ENCODE data around the gene TLCD3A.
A peak's percentile ranks its signal among the peaks of the same experiment; 100 is the strongest.

The TLCD3A gene

GRCh38 chr17:705011-705410, 27.4 kb upstream of the TLCD3A start:
- DNase-seq (ENCODE audit: low read depth, low spot score): no peak
- H3K27ac ChIP-seq: no peak overlapping the region

- no peak for DNase-seq (ENCODE audit: low read depth, low spot score)
Measured at GRCh38 chr17:705863-706262, 26.5 kb upstream of the TLCD3A start.

GRCh38 chr17:708132-708531, 24.3 kb upstream of the TLCD3A start:
- H3K27ac ChIP-seq: no peak overlapping the region
- no peak for DNase-seq (ENCODE audit: low read depth, low spot score)

More at GRCh38 chr17:705863-706262, 26.5 kb upstream of the TLCD3A start:
- H3K27ac ChIP-seq: no peak overlapping the region

DNA sequence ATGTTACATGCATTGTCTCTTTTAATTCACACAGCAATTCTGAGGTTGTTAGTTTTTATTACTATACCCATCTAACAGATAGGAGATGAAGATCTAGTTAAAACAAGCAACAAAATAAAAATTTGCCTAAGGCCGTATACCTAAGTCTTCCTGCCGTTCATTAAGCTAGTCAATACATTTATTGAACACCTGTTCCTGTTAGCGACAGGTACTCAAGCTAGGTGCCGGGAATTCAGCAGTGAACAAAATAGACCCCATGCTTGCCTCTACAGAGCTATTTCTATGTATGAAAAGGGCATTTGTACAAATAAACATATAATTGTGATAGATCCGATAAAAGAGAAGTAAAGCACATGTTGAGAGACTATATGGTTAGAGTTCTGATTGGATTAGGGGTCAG, 14.3 kb upstream of the TLCD3A start:
- no peak overlapping the region for H3K27ac ChIP-seq
- no peak for DNase-seq (ENCODE audit: low read depth, low spot score)

GRCh38 chr17:720706-721539, 11.5 kb upstream of the TLCD3A start:
- DNase-seq (ENCODE audit: low read depth, low spot score): no peak
- H3K27ac ChIP-seq: peak overlapping the region; percentile 43

DNA sequence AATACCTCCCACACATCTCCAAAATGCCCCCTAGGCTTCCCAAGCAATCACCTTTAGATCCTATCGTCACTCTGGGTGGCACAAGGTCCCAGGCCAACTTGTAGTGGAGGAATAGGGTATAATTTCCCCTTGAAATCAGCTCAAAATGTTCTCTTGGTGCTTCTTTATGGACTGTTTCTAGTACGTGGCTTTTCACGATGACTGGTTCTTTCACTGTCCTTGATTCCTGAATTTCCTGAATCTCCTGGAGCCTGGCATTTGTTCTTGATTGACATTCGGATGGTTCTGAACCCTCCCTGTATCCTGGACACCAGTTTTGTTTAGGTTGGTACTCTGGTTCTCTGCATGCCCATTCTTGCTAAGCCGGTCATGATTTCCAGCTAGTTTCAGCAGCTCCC, 10.9 kb upstream of the TLCD3A start:
- peak; percentile 70 for DNase-seq (ENCODE audit: low read depth, low spot score)
- H3K27ac ChIP-seq: peak overlapping the region; percentile 43

GRCh38 chr17:725084-725483, 7.3 kb upstream of the TLCD3A start:
- no peak overlapping the region for H3K27ac ChIP-seq
- no peak for DNase-seq (ENCODE audit: low read depth, low spot score)

DNA sequence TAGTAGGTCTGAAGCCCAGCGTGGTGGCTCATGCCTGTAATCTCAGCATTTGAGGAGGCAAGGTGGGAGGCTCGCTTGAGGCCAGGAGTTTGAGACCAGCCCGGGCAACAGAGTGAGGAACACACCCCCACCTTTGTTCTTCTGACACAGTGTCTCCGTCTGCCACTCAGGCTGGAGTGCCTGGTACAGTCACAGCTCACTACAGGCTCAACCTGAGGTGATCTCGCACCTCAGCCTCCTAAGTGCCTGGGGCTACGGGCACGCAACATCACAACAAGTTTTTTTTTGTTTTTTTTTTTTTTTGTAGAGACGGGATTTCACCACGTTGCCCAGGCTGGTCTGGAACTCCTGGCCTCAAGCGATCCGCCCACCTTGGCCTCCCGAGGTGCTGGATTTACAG, 6.7 kb upstream of the TLCD3A start:
- DNase-seq (ENCODE audit: low read depth, low spot score): no peak
- peak overlapping the region; percentile 22 for H3K27ac ChIP-seq

DNA sequence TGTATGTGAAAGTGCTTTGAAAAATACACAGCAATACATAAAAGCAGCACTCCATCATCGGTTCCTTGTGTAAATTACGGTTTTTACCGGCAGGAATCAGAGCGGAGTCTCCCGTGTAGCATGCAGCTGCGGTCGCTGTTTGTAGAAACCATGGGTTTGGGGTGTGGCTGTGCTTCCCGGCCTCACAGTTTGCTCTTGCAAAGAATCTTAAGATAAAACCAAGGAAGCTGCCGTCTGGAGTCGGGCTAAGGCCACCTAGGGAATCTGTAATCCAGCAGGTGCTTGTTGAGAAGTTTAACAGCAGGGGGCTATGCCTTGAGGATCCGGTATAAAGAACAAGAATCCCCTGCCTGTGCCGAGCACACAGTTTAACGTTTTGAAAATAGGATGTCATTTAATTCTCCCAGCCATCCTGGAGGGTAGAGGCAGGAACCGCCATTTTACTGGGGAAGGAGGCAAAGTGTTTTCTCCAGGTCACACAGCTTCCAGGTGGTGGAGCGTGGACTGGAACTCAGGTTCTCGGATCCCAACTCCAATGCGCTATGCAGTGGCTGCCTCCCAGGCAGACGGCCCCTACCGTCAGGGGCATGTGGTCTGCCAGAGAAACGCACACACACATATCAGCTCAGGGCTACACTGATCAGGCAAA, 6.0 kb upstream of the TLCD3A start:
- no peak for DNase-seq (ENCODE audit: low read depth, low spot score)
- peak overlapping the region; percentile 22 for H3K27ac ChIP-seq

DNA sequence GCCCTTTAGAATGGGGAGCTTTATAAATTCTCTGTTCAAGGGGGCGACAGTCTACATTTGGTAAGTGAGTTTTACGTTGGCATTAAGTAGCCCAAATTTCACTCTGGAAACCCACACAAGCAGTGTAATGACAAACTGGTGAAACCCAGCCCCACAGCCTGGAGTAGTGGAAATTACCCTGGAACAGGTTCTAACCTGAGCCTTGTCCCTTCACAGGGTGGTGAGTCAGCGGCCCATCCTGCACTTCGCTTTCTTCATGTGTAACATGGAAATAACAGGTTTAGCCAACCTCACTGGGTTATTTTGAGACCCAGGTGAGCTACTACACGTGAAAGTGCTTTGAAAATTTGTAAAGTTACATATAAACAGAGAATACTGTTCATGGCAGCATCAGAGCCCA, 3.5 kb upstream of the TLCD3A start:
- H3K27ac ChIP-seq: peak overlapping the region; percentile 98

DNA sequence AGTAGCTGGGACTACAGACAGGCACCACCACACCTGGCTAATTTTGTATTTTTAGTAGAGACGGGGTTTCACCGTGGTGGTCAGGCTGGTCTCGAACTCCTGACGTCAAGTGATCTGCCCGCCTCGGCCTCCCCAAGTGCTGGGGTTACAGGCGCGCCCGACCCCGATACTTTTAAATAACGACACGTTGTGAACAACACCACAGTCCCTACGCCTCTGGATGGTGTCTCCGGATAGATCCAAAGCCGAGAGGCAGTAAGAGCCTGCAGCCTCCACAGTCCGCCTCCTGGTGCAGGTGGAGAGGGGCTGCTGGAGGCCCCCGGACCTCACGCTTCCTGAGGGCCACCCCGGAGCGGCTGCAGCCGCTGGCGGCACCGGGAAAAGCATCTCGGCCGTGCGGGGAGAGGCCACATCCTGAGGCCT, 741 bp upstream of the TLCD3A start:
- DNase-seq (ENCODE audit: low read depth, low spot score): no peak
- H3K27ac ChIP-seq: peak overlapping the region; percentile 98

More for the DNA sequence above, 3.5 kb upstream of the TLCD3A start:
- peak; percentile 97 for DNase-seq (ENCODE audit: low read depth, low spot score)

DNA sequence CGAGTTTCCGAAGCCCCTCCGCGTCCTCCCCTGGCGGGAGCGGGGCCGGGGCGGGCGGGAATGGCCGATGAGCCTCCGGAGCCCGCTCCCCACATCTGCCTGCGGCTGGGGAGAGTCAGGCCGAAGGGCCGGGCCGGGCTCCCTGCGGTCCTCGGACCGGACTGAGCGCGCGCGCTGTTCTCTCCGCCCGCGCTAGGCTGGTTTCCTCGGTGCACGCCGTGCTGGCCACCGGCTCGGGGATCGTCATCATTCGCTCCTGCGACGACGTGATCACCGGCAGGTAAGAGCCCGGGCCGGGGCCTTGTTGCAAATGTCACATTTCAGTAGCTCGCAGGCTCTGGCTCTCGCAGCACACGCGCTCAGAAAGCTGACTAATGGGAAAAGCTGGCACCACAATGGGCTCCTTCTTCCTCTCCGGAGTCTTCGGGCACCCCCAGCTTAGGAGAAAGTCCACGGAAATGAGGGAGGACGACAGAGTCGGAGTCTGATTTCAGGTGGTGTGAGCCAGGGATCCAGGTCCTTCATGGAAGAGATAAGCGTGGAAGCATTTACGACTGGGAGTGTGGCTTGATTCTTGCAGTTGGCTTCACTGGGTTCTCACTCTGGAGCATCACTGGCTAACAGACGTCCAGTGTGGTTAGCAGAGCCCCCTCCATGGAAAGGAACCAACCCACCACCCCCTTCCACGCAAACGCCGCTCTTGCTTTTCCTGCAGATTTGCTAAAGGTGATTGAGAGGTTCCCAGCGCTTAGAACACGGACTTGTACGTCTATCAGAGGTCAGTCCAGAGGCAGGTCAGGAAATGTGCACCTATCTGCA, 715 bp downstream of the TLCD3A start:
- H3K27ac ChIP-seq: peak overlapping the region; percentile 98
- no peak for DNase-seq (ENCODE audit: low read depth, low spot score)

DNA sequence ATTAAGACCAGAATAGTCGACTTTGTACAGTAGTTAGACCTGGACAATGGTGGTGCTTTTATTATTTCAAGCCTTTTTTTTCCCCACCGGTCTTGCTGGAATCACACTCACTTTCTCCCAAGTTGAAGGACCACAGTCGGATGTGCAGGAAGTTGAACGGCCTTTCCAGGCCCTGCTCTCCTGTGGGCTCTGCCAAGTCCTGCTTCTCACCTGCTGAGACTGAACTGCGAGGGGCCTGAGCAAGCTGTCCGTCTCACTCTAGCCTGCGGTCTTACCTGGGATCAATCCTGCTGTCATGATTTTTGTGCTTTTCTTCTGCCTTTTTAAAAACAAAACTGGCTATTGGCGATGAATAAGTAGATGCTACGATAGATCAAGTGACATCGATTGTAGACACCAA, 1.3 kb downstream of the TLCD3A start:
- H3K27ac ChIP-seq: peak overlapping the region; percentile 98
- DNase-seq (ENCODE audit: low read depth, low spot score): no peak

- H3K27ac ChIP-seq: peak overlapping the region; percentile 32
- DNase-seq (ENCODE audit: low read depth, low spot score): peak; percentile 66
Measured at GRCh38 chr17:737561-738113, 5.2 kb downstream of the TLCD3A start.

GRCh38 chr17:740240-741017, 8.0 kb downstream of the TLCD3A start:
- no peak for DNase-seq (ENCODE audit: low read depth, low spot score)
- no peak overlapping the region for H3K27ac ChIP-seq

GRCh38 chr17:742147-742793, 9.9 kb downstream of the TLCD3A start:
- no peak overlapping the region for H3K27ac ChIP-seq
- DNase-seq (ENCODE audit: low read depth, low spot score): no peak

DNA sequence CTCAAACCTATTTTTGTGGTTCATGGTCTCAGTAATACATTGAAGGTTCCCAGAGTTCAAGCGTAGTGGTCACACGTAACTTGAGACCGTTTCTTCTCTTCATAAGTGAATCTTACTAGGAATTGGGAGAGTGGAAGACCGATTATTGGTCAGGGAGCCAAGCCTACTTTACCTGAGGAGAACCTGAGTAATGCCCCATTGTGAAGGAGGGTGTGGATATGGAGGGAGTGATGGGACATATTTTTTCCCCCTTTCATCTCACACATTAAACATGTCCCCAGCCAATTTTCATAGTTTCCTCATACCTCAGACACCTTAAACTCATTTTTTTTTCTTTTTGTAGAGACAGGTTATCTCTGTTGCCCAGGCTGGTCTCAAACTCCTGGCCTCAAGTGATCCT, 10.7 kb downstream of the TLCD3A start:
- DNase-seq (ENCODE audit: low read depth, low spot score): no peak
- H3K27ac ChIP-seq: no peak overlapping the region

DNA sequence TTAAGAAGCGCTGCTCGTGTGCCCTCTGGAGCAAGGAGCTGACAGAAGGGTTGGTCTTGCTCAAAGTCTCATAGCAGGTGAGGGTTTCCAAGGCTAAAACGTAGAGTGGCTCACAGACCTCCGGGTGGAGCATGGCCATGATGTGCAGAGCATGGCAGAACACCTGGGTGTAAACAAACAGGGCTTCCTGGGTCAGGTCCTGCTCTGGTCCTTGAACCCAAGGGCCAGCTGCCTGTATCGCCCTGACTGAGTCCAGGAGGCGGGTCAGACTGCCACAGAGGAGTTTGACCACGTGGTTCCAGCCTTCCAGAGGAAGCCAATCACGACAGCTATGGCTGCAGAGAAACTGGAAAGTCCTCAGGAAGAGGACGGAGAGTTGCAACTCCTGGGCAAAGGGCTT, 12.5 kb downstream of the TLCD3A start:
- DNase-seq (ENCODE audit: low read depth, low spot score): no peak
- H3K27ac ChIP-seq: no peak overlapping the region

- DNase-seq (ENCODE audit: low read depth, low spot score): no peak
- no peak overlapping the region for H3K27ac ChIP-seq
Measured at GRCh38 chr17:745406-745805, 13.0 kb downstream of the TLCD3A start.
